ENCODE measurements around the gene PHEX.

PHEX gene

DNA sequence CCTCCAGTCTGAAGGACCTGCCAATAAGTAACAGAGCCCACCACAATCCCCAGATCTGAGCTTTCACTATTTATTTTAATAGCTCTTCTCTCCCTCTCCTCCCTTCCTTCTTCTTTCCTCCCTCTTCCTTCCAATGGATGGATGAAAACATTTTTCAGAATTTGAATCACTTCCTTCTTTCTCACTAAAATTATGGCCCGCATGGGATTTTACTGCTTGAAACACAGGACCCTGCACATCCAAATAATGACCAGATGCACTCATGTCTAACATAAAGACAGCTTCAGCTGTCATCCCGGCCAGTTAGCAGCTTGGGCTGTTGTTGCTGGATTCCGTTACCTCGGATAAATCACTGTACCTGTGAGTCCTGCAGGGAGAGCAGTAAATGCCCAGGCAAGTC is 5.4 kb upstream of the PHEX start:
- TF ChIP-seq, protein P1, sequence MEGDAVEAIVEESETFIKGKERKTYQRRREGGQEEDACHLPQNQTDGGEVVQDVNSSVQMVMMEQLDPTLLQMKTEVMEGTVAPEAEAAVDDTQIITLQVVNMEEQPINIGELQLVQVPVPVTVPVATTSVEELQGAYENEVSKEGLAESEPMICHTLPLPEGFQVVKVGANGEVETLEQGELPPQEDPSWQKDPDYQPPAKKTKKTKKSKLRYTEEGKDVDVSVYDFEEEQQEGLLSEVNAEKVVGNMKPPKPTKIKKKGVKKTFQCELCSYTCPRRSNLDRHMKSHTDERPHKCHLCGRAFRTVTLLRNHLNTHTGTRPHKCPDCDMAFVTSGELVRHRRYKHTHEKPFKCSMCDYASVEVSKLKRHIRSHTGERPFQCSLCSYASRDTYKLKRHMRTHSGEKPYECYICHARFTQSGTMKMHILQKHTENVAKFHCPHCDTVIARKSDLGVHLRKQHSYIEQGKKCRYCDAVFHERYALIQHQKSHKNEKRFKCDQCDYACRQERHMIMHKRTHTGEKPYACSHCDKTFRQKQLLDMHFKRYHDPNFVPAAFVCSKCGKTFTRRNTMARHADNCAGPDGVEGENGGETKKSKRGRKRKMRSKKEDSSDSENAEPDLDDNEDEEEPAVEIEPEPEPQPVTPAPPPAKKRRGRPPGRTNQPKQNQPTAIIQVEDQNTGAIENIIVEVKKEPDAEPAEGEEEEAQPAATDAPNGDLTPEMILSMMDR (IDR thresholded peaks at IDR 0.05; ENCODE audit: low read depth, low read length, poor library complexity, severe bottlenecking): no peak
- no peak for TF ChIP-seq EZH2phosphoT487 (IDR thresholded peaks at IDR 0.05; ENCODE audit: borderline replicate concordance, low read length)

DNA sequence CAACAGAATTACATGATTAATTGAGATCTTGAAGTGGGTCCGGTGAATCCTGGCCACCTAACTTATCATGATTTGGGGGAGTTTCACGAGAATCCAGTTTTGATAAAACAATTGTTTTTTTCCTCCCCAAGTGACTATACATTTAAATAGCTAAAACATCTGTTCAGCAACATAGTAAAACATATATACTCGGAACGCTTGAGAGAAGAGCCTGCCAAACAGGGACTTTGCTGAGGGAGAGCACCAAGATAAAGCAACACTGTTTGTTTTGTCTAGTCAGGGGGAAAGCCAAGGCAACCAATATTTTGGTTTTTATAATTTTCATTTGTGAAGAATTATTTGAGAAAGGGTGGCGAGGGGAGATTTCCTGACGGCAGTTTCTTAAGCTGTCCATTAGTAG is 381 bp downstream of the PHEX start:
- Histone ChIP-seq H4K20me1 (ENCODE audit: control insufficient read depth, insufficient read depth, low read depth, low read length) (no peaks in the 10 kb centered on the region), H3K9me3 (ENCODE audit: control insufficient read depth, insufficient read depth, low read length) (no peaks in the 10 kb centered on the region), H3K27ac (ENCODE audit: low read depth, low read length) (no peak overlapping the region), H3K36me3 (ENCODE audit: control insufficient read depth, low read length) (no peaks in the 10 kb centered on the region), H3F3A (ENCODE audit: control insufficient read depth, insufficient read depth) (no peaks in the 10 kb centered on the region), H3K9me2 (replicated peaks; ENCODE audit: control insufficient read depth, low read length) (no peaks in the 10 kb centered on the region), H3K79me2 (ENCODE audit: control insufficient read depth, low read length) (no peaks in the 10 kb centered on the region), H3K27me3 (ENCODE audit: control insufficient read depth, low read length) (no peaks in the 10 kb centered on the region), H3K4me2 (ENCODE audit: low read length) (no peak overlapping the region), H3K4me1 (ENCODE audit: control insufficient read depth, low read length) (no peaks in the 10 kb centered on the region), H3K4me3 (ENCODE audit: low read length) (no peak overlapping the region)
- TF ChIP-seq, protein P1 (IDR thresholded peaks at IDR 0.05; ENCODE audit: low read depth, low read length, poor library complexity, severe bottlenecking): no peak
- no peak for TF ChIP-seq EZH2phosphoT487 (IDR thresholded peaks at IDR 0.05; ENCODE audit: borderline replicate concordance, low read length)

More for the DNA sequence above, 5.4 kb upstream of the PHEX start:
- Histone ChIP-seq H3K27me3 (ENCODE audit: control insufficient read depth, low read length) (no peaks in the 10 kb centered on the region), H3K36me3 (ENCODE audit: control insufficient read depth, low read length) (no peaks in the 10 kb centered on the region), H3K9me3 (ENCODE audit: control insufficient read depth, insufficient read depth, low read length) (no peaks in the 10 kb centered on the region), H3K4me2 (ENCODE audit: low read length) (no peak overlapping the region), H3K27ac (ENCODE audit: low read depth, low read length) (no peak overlapping the region), H3K79me2 (ENCODE audit: control insufficient read depth, low read length) (no peaks in the 10 kb centered on the region), H3F3A (ENCODE audit: control insufficient read depth, insufficient read depth) (no peaks in the 10 kb centered on the region), H3K4me1 (ENCODE audit: control insufficient read depth, low read length) (no peaks in the 10 kb centered on the region), H3K4me3 (ENCODE audit: low read length) (no peak overlapping the region), H3K9me2 (replicated peaks; ENCODE audit: control insufficient read depth, low read length) (no peaks in the 10 kb centered on the region), H4K20me1 (ENCODE audit: control insufficient read depth, insufficient read depth, low read depth, low read length) (no peaks in the 10 kb centered on the region)

DNA sequence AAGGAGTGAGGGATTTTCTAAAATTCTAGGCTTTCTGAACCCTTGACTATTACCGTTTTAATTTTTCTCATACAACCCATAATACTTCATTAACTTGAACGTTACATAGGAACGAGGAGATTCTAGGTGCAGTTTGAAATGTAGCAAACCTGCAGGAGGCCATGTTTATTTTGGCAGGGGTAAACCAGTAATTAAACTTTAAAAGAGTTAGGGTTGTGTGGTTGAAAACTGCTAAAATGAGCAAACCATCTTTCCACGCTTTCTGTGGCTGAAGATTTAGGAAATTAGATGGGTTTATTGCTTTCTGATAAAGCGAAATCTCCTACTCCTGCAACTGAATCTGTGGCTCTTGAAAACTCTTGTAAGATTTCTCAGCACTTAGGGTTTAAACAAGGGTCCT is 1.7 kb downstream of the PHEX start:
- no peaks in the 10 kb centered on the region for H3K4me1 ChIP-seq (ENCODE audit: control insufficient read depth, low read length)
- H3K4me2 ChIP-seq (ENCODE audit: low read length): no peak overlapping the region
- no peak overlapping the region for H3K27ac ChIP-seq (ENCODE audit: low read depth, low read length)
- no peaks in the 10 kb centered on the region for H3K9me3 ChIP-seq (ENCODE audit: control insufficient read depth, insufficient read depth, low read length)
- H3F3A ChIP-seq (ENCODE audit: control insufficient read depth, insufficient read depth): no peaks in the 10 kb centered on the region
- TF ChIP-seq, protein P1 (IDR thresholded peaks at IDR 0.05; ENCODE audit: low read depth, low read length, poor library complexity, severe bottlenecking): no peak
- no peak for TF ChIP-seq EZH2phosphoT487 (IDR thresholded peaks at IDR 0.05; ENCODE audit: borderline replicate concordance, low read length)
- H3K36me3 ChIP-seq (ENCODE audit: control insufficient read depth, low read length): no peaks in the 10 kb centered on the region
- H3K4me3 ChIP-seq (ENCODE audit: low read length): no peak overlapping the region
- no peaks in the 10 kb centered on the region for H3K79me2 ChIP-seq (ENCODE audit: control insufficient read depth, low read length)
- H3K27me3 ChIP-seq (ENCODE audit: control insufficient read depth, low read length): no peaks in the 10 kb centered on the region
- H3K9me2 ChIP-seq (replicated peaks; ENCODE audit: control insufficient read depth, low read length): no peaks in the 10 kb centered on the region
- H4K20me1 ChIP-seq (ENCODE audit: control insufficient read depth, insufficient read depth, low read depth, low read length): no peaks in the 10 kb centered on the region

DNA sequence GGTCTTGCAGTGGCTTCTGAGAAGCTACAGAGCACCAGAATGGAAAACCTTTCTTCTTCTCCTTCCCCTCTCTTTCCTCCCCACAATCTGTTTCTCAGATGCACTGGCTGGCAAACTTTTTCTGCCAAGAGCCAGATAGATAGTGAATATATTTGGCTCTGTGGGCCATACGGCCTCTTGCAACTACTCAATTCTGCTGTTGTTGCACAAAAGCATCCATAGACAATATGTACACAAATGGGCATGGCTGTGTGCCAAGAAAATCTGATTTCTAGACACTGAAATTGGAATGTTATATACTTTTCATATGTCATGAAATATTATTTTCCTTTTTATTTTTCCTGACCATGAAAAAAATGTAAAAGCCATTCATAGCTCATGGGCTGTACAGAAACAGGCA is 3.1 kb downstream of the PHEX start:
- Histone ChIP-seq H3K79me2 (ENCODE audit: control insufficient read depth, low read length) (no peaks in the 10 kb centered on the region), H3K9me2 (replicated peaks; ENCODE audit: control insufficient read depth, low read length) (no peaks in the 10 kb centered on the region), H3F3A (ENCODE audit: control insufficient read depth, insufficient read depth) (no peaks in the 10 kb centered on the region), H3K36me3 (ENCODE audit: control insufficient read depth, low read length) (no peaks in the 10 kb centered on the region), H3K27me3 (ENCODE audit: control insufficient read depth, low read length) (no peaks in the 10 kb centered on the region), H3K9me3 (ENCODE audit: control insufficient read depth, insufficient read depth, low read length) (no peaks in the 10 kb centered on the region), H3K4me2 (ENCODE audit: low read length) (no peak overlapping the region), H4K20me1 (ENCODE audit: control insufficient read depth, insufficient read depth, low read depth, low read length) (no peaks in the 10 kb centered on the region), H3K4me1 (ENCODE audit: control insufficient read depth, low read length) (no peaks in the 10 kb centered on the region), H3K4me3 (ENCODE audit: low read length) (no peak overlapping the region), H3K27ac (ENCODE audit: low read depth, low read length) (no peak overlapping the region)
- TF ChIP-seq EZH2phosphoT487 (IDR thresholded peaks at IDR 0.05; ENCODE audit: borderline replicate concordance, low read length): no peak
- TF ChIP-seq, protein P1 (IDR thresholded peaks at IDR 0.05; ENCODE audit: low read depth, low read length, poor library complexity, severe bottlenecking): no peak
